ACC112 (cell line): ENCODE measurements around the gene PPP5C.
"Not testable (repeated sequence)": the region's sequence is repeated elsewhere in the genome, so short reads cannot be mapped to it uniquely, and the experiment has no call there.

Experiments
- H2AFZ ChIP-seq: fragments of 200-600 bp; sonication (generic); one replicate; pipeline ENCODE4 v1.6.0; 2017; ENCODE audit warnings: antibody characterized with exemption, low read length; ENCODE audit not compliant: unreplicated experiment
- H3K27ac ChIP-seq: fragments of 200-600 bp; sonication (generic); 2 replicates; pipeline ENCODE4 v1.5.1; 2014; ENCODE audit warnings: low read depth, mild to moderate bottlenecking, antibody characterized with exemption, low read length, moderate library complexity
- H3K27me3 ChIP-seq: fragments of 200-600 bp; sonication (generic); 2 replicates; pipeline ENCODE4 v1.6.1; 2014; ENCODE audit warnings: mild to moderate bottlenecking, antibody characterized with exemption, low read length, moderate library complexity, mixed read lengths; ENCODE audit not compliant: insufficient read depth
- H3K36me3 ChIP-seq: fragments of 200-600 bp; sonication (generic); 2 replicates; pipeline ENCODE4 v1.6.1; 2016; ENCODE audit warnings: mild to moderate bottlenecking, antibody characterized with exemption, low read length, moderate library complexity, mixed read lengths; ENCODE audit not compliant: insufficient read depth
- H3K4me1 ChIP-seq: fragments of 200-600 bp; sonication (generic); one replicate; pipeline ENCODE4 v1.6.1; 2016; ENCODE audit warnings: low read length, mixed read lengths; ENCODE audit not compliant: insufficient read depth, unreplicated experiment, control insufficient read depth
- H3K4me3 ChIP-seq: fragments of 200-600 bp; sonication (generic); 2 replicates; pipeline ENCODE4 v1.5.1; 2014; ENCODE audit warnings: mild to moderate bottlenecking, low read depth, low read length
- H3K79me2 ChIP-seq: fragments of 200-600 bp; sonication (generic); one replicate; pipeline ENCODE4 v1.6.0; 2016; ENCODE audit warnings: low read length; ENCODE audit not compliant: control insufficient read depth, unreplicated experiment, insufficient read depth

PPP5C gene

DNA sequence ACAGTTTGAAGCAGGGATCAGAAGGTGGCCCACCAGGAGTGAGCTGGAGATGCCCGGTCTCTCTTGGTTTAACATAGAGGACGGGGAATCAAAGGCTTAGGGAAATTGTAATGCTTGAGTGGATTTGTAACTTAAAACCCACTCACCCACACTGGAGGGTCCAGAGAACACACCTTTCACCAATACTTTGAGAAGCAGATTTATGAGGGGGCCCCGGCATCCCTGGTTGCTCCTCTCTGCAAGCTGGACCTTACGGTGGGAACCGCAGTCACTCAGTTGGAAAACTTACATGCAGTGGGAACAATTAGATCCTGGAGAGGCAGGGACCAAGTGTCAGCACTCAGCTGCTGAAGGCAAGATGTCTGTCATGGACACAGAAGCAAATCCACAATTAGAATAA is 20.5 kb downstream of the PPP5C start:
- peaks cover 2% of the 10 kb centered on the region for H3K4me1 ChIP-seq
- no peaks in the 10 kb centered on the region for H3K36me3 ChIP-seq
- no peak overlapping the region for H3K27ac ChIP-seq
- H2AFZ ChIP-seq, result no peak overlapping the region
- no peaks in the 10 kb centered on the region for H3K27me3 ChIP-seq
- no peak overlapping the region for H3K4me3 ChIP-seq
- H3K79me2 ChIP-seq, result peaks cover 20% of the 10 kb centered on the region

DNA sequence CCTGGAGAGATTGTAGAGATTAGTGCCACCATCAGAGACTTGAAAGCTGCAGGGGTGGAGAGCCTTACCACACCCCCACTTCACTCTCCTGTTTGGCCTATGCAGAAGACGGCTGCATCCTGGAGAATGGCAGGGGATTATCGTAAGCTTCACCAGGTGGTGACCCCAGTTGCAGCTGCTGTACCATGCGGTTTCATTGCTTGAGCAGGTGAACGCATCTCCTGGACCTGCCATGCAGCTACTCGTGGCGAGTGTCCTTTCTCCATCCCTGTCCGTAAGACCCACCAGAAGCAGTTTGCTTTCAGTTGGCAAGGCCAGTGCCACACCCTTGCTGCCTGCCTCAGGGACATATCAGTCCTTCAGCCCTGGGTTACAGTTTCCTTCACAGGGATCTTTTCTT is 21.2 kb downstream of the PPP5C start:
- H3K79me2 ChIP-seq, result peaks cover 25% of the 10 kb centered on the region
- no peaks in the 10 kb centered on the region for H3K36me3 ChIP-seq
- no peak overlapping the region for H3K4me3 ChIP-seq
- no peak overlapping the region for H2AFZ ChIP-seq
- peaks cover 9% of the 10 kb centered on the region for H3K4me1 ChIP-seq
- H3K27ac ChIP-seq, result no peak overlapping the region
- H3K27me3 ChIP-seq, result no peaks in the 10 kb centered on the region

DNA sequence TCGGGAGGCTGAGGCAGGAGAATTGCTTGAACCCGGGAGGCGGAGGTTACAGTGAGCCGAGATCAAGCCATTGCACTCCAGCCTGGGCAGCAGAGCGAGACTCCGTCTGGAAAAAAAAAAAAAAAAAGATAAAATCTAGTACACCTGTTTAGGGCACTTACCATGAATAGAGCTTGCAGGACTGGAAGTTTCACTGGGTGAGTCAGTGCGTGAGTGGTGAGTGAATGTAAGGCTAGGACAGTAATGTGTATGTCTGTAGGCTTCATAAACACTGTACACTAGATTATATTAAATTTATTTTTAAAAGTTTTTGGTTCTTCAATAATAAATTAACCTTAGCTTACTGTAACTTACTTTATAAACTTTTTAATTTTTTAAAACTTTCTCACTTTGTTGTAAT is 22.9 kb downstream of the PPP5C start:
- Histone ChIP-seq H3K4me1 (peaks cover 19% of the 10 kb centered on the region), H3K79me2 (peaks cover 29% of the 10 kb centered on the region), H3K36me3 (no peaks in the 10 kb centered on the region), H3K4me3 (no peak overlapping the region), H3K27ac (no peak overlapping the region), H3K27me3 (no peaks in the 10 kb centered on the region), H2AFZ (no peak overlapping the region)

DNA sequence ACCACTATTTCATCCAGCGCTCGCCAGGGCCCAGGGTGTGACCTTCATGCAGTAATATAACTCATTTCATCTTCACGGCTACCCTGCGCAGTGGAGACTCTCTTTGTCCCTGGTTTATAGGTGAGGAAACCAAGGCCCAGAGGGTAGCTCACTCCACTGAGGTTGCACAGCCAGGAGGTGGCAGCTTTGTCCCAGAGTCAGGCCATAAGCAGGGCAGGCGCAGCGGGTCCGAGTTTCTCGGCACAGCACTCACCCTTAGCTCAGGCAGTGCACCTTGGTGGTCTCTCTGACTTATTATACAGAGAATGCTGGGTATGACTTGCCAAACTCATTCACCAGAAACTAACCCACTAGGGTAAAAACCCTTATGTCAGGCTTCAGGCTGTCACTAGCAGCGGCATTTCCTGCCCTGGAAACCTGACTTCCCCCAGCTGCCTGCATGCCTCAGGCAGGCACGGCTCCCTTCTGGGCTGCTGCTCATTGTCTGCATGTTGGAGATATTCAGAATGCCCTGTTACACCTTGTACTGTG is 24.5 kb downstream of the PPP5C start:
- Histone ChIP-seq H2AFZ (no peak overlapping the region), H3K4me3 (no peak overlapping the region), H3K27ac (no peak overlapping the region), H3K79me2 (peaks cover 30% of the 10 kb centered on the region), H3K27me3 (no peaks in the 10 kb centered on the region), H3K36me3 (no peaks in the 10 kb centered on the region), H3K4me1 (peaks cover 19% of the 10 kb centered on the region)

DNA sequence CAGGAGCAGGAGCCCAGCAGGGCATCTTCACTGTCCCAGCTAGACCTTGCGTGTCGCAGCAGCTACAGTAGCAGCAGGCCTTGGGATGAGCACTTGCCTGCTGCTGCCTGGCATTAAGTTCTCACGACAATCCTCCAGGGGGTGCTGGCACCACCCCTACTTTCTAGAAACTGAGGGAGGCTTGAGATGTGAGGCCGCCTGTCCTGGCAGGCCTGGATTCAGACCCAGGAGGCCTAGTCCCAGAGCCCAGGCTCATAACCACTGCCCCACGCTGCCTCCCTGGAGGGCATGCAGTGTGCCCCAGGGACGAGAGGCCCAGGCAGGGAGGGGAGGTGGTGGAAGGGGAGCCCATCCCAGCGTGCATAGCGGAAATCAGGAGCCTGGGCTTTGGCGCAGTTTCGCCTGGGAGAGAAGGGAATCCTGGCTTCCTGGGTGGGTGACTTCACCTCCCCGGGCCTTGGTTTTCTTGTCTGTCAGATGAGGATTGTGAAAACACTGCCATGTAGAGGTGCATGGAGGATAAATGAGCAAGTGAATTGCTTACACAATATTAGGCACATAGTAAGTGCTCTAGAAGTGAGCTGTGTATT is 26.1 kb downstream of the PPP5C start:
- H3K4me3 ChIP-seq, result no peak overlapping the region
- H3K79me2 ChIP-seq, result peaks cover 28% of the 10 kb centered on the region
- no peaks in the 10 kb centered on the region for H3K27me3 ChIP-seq
- peaks cover 23% of the 10 kb centered on the region for H3K4me1 ChIP-seq
- peak overlapping the region; percentile 56 for H3K27ac ChIP-seq
- no peak overlapping the region for H2AFZ ChIP-seq
- H3K36me3 ChIP-seq, result no peaks in the 10 kb centered on the region

DNA sequence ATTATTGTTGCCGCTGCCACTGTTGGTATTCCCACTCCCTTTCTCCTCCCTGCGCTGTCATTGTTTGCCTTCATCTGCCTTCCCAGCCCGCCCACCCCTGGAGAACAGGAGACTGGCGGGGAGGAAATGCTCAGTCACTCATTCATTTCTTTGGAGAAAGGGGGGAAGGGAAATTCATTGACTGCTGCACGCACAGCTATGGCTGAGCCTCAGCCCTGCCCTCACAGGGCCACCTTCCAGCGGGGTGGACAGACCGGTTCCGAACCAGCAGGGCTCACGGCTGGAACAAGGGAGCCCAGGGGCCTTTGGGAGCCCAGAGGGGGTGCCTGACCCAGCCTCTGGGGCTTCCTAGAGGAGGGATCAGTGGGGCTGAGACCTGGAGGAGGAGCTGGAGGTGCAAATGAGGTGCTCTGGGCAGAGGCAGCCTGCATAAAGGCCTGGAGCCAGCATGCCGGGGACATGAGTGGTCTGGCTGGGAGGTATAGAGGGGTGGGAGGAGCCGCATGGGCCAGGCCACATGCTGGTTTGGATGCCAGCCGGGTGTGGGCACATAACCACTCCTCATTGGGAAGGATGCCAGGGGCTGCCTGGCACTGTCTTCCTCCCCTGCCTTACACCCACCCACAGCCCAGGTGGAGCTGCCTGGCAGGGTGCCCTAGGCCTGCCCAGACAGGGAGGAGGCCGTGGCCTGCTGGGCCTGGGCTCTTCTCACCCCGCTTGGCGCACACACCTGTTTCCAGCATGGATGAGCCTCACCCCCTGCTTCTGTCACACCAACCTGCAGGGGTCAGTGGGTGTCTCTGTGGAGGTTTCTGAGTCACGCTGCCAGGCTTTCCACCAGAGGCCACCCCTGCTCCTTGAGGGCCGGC is 26.8 kb downstream of the PPP5C start:
- Histone ChIP-seq H3K27me3 (no peaks in the 10 kb centered on the region), H3K36me3 (no peaks in the 10 kb centered on the region), H3K4me3 (no peak overlapping the region), H3K4me1 (peaks cover 29% of the 10 kb centered on the region), H3K27ac (peak overlapping the region; percentile 65), H2AFZ (no peak overlapping the region), H3K79me2 (peaks cover 28% of the 10 kb centered on the region)

DNA sequence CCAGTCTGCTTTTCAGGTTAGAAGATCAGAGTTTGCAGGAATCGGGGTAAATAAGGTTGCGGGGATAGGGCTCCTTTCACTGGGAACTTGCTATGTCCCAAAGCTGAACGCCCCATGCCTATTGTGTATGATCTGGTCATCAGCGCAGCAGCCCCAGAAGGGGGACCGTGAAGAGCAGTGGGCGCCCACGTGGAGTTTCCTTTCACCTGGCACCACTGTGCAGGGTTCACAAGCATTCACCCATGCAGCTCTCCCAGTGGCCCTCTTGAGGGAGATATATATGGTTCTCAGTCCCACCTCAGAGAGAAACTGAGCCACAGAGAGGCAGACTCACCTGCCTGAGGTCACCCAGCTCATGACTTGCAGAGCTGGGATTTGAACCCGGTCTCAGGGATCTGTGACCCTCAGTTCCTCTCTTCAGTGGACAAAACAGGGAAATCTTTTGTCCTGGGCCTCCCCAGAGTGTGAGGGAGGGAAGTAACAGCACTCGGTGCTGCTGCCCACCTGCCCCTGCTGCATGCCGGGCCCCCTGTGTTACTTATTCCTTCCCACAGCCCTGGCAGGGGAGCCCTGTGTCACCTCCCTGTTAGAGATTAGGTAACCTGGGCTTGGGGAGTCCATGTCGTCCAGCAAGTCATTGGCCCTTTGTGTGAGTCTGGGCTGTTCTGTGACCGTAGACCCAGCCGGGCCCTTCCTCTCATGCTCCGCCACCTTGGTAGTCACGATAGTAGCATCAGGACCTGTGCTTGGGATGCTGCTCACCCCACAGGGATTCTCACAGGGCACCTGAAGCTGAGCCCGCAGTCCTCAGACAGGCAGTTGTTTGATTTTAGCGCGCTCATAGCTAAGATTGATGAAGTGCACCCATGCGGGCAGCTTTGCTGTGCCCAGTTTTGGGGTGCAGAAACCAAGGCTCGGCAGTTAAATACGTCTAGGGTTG is 27.9 kb downstream of the PPP5C start:
- Histone ChIP-seq H3K4me3 (no peak overlapping the region), H3K27ac (no peak overlapping the region), H3K27me3 (no peaks in the 10 kb centered on the region), H2AFZ (no peak overlapping the region), H3K4me1 (peaks cover 30% of the 10 kb centered on the region), H3K36me3 (no peaks in the 10 kb centered on the region), H3K79me2 (peaks cover 31% of the 10 kb centered on the region)

DNA sequence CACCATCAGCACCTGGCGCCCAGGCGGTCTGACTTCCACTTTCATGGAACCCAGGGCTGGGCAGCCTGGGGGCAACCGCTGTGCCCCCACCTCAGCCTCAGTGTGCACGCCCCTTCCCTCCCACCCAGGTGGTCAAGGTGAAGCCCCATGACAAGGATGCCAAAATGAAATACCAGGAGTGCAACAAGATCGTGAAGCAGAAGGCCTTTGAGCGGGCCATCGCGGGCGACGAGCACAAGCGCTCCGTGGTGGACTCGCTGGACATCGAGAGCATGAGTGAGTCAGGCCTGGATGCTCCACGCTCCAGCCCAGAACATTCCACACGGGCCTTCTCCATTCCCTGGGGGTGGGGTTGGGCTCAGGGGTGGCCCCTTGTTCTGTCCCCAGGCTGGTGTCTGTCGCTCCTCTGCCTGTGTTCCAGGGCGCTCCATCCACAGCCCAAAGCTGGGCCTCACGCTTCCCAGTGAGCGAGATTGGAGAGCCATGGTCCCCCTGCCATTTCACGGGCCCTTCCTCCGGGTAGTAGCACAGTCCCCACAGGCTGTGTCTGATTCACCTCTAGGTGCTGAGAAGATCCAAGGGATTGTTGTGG is 28.7 kb downstream of the PPP5C start:
- H3K27ac ChIP-seq, H2AFZ ChIP-seq, H3K36me3 ChIP-seq, H3K4me3 ChIP-seq, H3K27me3 ChIP-seq: not testable (repeated sequence)
- peaks cover 27% of the 10 kb centered on the region for H3K79me2 ChIP-seq
- peaks cover 30% of the 10 kb centered on the region for H3K4me1 ChIP-seq

DNA sequence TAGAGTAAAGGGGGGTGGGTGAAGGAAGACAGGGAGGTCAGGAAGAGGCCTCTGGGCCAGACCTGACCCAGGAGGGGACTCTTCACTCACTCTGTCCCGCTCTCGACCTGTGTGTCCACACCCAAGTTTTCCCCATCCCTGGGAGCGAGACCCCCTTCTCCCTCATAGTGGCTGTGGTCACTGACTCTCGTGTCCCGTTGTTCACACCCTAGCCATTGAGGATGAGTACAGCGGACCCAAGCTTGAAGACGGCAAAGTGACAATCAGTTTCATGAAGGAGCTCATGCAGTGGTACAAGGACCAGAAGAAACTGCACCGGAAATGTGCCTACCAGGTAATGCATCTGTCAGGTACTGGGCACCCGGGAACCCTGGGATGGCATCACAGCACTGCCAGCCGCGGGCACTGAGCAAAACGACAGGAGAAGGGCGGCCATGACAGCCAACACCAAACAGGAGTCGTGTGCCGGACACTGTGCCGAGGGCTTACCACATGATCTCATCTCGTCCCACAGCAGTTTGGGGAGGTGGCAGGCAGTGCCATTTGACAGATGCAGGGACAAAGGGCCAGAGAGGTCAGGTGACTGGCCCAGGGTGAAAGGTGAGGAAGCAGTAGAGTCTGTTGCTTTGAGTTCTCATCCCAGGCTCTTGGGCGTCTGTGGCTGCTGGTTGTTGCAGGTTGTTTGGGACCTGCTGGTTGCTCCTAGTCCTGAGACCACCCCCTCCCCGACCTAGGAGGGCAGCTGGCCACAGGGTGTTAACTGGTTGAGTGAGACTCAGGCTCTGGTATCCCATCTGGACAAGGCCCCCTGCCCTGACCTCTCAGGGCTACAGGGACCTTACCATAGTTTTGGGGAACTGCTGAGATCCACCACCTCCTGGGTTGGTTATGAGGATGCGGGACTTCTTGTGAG is 29.6 kb downstream of the PPP5C start:
- H3K27me3 ChIP-seq, result no peaks in the 10 kb centered on the region
- no peak overlapping the region for H2AFZ ChIP-seq
- H3K79me2 ChIP-seq, result peaks cover 23% of the 10 kb centered on the region
- no peak overlapping the region for H3K27ac ChIP-seq
- no peak overlapping the region for H3K4me3 ChIP-seq
- H3K4me1 ChIP-seq, result peaks cover 30% of the 10 kb centered on the region
- H3K36me3 ChIP-seq, result no peaks in the 10 kb centered on the region
